BLaER1 treated with 17β-estradiol and CSF1 and Interleukin-3, amounts not matched to agents 10 nM and 100 nM (cell line): ENCODE measurements around the gene TSEN54.

Experiments used
- H3K27ac ChIP-seq, 11 experiments: shearing (Covaris generic); formaldehyde crosslinking; 2 replicates each; pipeline ENCODE4 v1.8.1; 2022
- H3K27me3 ChIP-seq, 11 experiments: shearing (Covaris generic); formaldehyde crosslinking; 2 replicates each; pipeline ENCODE4 v1.8.1; 2022
- H3K36me3 ChIP-seq, 11 experiments: shearing (Covaris generic); formaldehyde crosslinking; 2 replicates each; pipeline ENCODE4 v1.8.1; 2022
- H3K4me1 ChIP-seq, 10 experiments: shearing (Covaris generic); formaldehyde crosslinking; 2 replicates each; pipeline ENCODE4 v1.8.1; 2022
- H3K4me2 ChIP-seq, 11 experiments: shearing (Covaris generic); formaldehyde crosslinking; 2 replicates each; pipeline ENCODE4 v1.8.1; 2022
- H3K4me3 ChIP-seq, 10 experiments: shearing (Covaris generic); formaldehyde crosslinking; 2 replicates each; pipeline ENCODE4 v1.8.1; 2022
- H3K9ac ChIP-seq, 11 experiments: shearing (Covaris generic); formaldehyde crosslinking; 2 replicates each; pipeline ENCODE4 v1.8.1; 2022
- H3K9me3 ChIP-seq, 11 experiments: shearing (Covaris generic); formaldehyde crosslinking; replicated peaks in 1 of 11; 2 replicates each; pipeline ENCODE4 v1.8.1; 2022
- H4K20me1 ChIP-seq, 11 experiments: shearing (Covaris generic); formaldehyde crosslinking; 2 replicates each; pipeline ENCODE4 v1.8.1; 2022
- Cebpa-rat ChIP-seq, 11 experiments: shearing (Covaris generic); IDR thresholded peaks; 2 replicates each; pipeline ENCODE4 v1.8.1; 2022

TSEN54 gene

GRCh38 chr17:75557852-75558665, 41.7 kb downstream of the TSEN54 start:
- Histone ChIP-seq H3K36me3 (peaks cover 1 to 14% (median 4%) of the 10 kb centered on the region in 11 experiments; a peak in 17 of 22 replicates), H3K4me2 (peak overlapping the region in 10 of 11 experiments; percentile 58 to 89 (median 80); a peak in 20 of 22 replicates), H3K27me3 (no peaks in the 10 kb centered on the region), H3K9me3 (no peaks in the 10 kb centered on the region), H3K4me1 (peaks cover 12 to 48% (median 35%) of the 10 kb centered on the region in 10 experiments; a peak in 19 of 20 replicates), H3K27ac (peak overlapping the region in 7 of 11 experiments; percentile 26 to 67 (median 48); a peak in 12 of 22 replicates), H3K9ac (peak overlapping the region in 7 of 11 experiments; percentile 3 to 65 (median 55); a peak in 12 of 22 replicates), H4K20me1 (peaks cover 0 to 1% (median 0%) of the 10 kb centered on the region in 11 experiments; a peak in 3 of 22 replicates), H3K4me3 (no peak overlapping the region)
- TF ChIP-seq Cebpa-rat (IDR thresholded peaks at IDR 0.05) = no peak

GRCh38 chr17:75558666-75559530, 42.6 kb downstream of the TSEN54 start:
- Histone ChIP-seq H3K4me2 (peak overlapping the region in 2 of 11 experiments; percentile 75 to 89; a peak in 3 of 22 replicates), H3K4me1 (peaks cover 12 to 47% (median 35%) of the 10 kb centered on the region in 10 experiments; a peak in 19 of 20 replicates)

GRCh38 chr17:75559958-75560533, 43.7 kb downstream of the TSEN54 start:
- Histone ChIP-seq H3K27me3 (no peaks in the 10 kb centered on the region), H3K27ac (peak overlapping the region in 1 of 11 experiments; percentile 13; a peak in 2 of 22 replicates), H3K9ac (0 out of 22 replicates have a peak overlapping the region, but pooled peaks of 1 of the 11 experiments have one; percentile 5), H3K36me3 (peaks cover 7 to 33% (median 22%) of the 10 kb centered on the region in 11 experiments; a peak in 20 of 22 replicates), H3K4me3 (no peak overlapping the region), H3K4me1 (peaks cover 12 to 44% (median 35%) of the 10 kb centered on the region in 10 experiments; a peak in 19 of 20 replicates), H4K20me1 (no peaks in the 10 kb centered on the region; a peak in 3 of 22 replicates), H3K4me2 (no peak overlapping the region), H3K9me3 (no peaks in the 10 kb centered on the region)
- no peak for TF ChIP-seq Cebpa-rat (IDR thresholded peaks at IDR 0.05)

More at GRCh38 chr17:75558666-75559530, 42.6 kb downstream of the TSEN54 start:
- H3K27me3 ChIP-seq = no peaks in the 10 kb centered on the region
- no peak overlapping the region for H3K4me3 ChIP-seq
- no peaks in the 10 kb centered on the region; a peak in 2 of 22 replicates for H4K20me1 ChIP-seq
- H3K36me3 ChIP-seq = peaks cover 7 to 22% (median 13%) of the 10 kb centered on the region in 11 experiments; a peak in 20 of 22 replicates
- H3K9me3 ChIP-seq = no peaks in the 10 kb centered on the region
- H3K27ac ChIP-seq = no peak overlapping the region
- no peak for TF ChIP-seq Cebpa-rat (IDR thresholded peaks at IDR 0.05)
- peak overlapping the region in 1 of 11 experiments; percentile 5; a peak in 1 of 22 replicates for H3K9ac ChIP-seq

GRCh38 chr17:75561927-75562603, 45.7 kb downstream of the TSEN54 start:
- Histone ChIP-seq H3K4me2 (0 out of 22 replicates have a peak overlapping the region, but pooled peaks of 2 of the 11 experiments have one; percentile 6 to 18), H3K9me3 (no peaks in the 10 kb centered on the region), H4K20me1 (no peaks in the 10 kb centered on the region; a peak in 3 of 22 replicates), H3K4me1 (peaks cover 16 to 38% (median 29%) of the 10 kb centered on the region in 10 experiments), H3K9ac (no peak overlapping the region), H3K27me3 (no peaks in the 10 kb centered on the region), H3K4me3 (no peak overlapping the region), H3K36me3 (peaks cover 7 to 44% (median 31%) of the 10 kb centered on the region in 11 experiments; a peak in 20 of 22 replicates), H3K27ac (no peak overlapping the region)
- TF ChIP-seq Cebpa-rat (IDR thresholded peaks at IDR 0.05) = no peak

- no peaks in the 10 kb centered on the region for H3K27me3 ChIP-seq
- 0 out of 22 replicates have a peak overlapping the region, but pooled peaks of 1 of the 11 experiments have one; percentile 9 for H3K9ac ChIP-seq
- H3K36me3 ChIP-seq = peaks cover 7 to 44% (median 31%) of the 10 kb centered on the region in 11 experiments; a peak in 20 of 22 replicates
- no peak overlapping the region for H3K4me3 ChIP-seq
- H3K9me3 ChIP-seq = no peaks in the 10 kb centered on the region
- no peak overlapping the region for H3K27ac ChIP-seq
- no peak overlapping the region for H3K4me2 ChIP-seq
- TF ChIP-seq Cebpa-rat (IDR thresholded peaks at IDR 0.05) = no peak
- H4K20me1 ChIP-seq = no peaks in the 10 kb centered on the region; a peak in 2 of 22 replicates
- H3K4me1 ChIP-seq = peaks cover 9 to 31% (median 24%) of the 10 kb centered on the region in 10 experiments
Observed at GRCh38 chr17:75563063-75563758, 46.9 kb downstream of the TSEN54 start.

GRCh38 chr17:75564195-75564594, 47.9 kb downstream of the TSEN54 start:
- no peaks in the 10 kb centered on the region; a peak in 2 of 22 replicates for H4K20me1 ChIP-seq
- TF ChIP-seq Cebpa-rat (IDR thresholded peaks at IDR 0.05) = no peak
- H3K4me3 ChIP-seq = no peak overlapping the region
- H3K36me3 ChIP-seq = peaks cover 7 to 48% (median 32%) of the 10 kb centered on the region in 11 experiments; a peak in 20 of 22 replicates
- H3K9ac ChIP-seq = 0 out of 22 replicates have a peak overlapping the region, but pooled peaks of 1 of the 11 experiments have one; percentile 9
- H3K27ac ChIP-seq = no peak overlapping the region
- H3K27me3 ChIP-seq = no peaks in the 10 kb centered on the region
- no peak overlapping the region for H3K4me2 ChIP-seq
- H3K4me1 ChIP-seq = peaks cover 9 to 30% (median 21%) of the 10 kb centered on the region in 10 experiments
- H3K9me3 ChIP-seq = no peaks in the 10 kb centered on the region

GRCh38 chr17:75565066-75565465, 48.7 kb downstream of the TSEN54 start:
- no peak overlapping the region for H3K4me3 ChIP-seq
- no peaks in the 10 kb centered on the region; a peak in 2 of 22 replicates for H4K20me1 ChIP-seq
- no peak overlapping the region for H3K27ac ChIP-seq
- no peaks in the 10 kb centered on the region for H3K27me3 ChIP-seq
- H3K4me2 ChIP-seq = no peak overlapping the region
- no peak overlapping the region for H3K9ac ChIP-seq
- TF ChIP-seq Cebpa-rat (IDR thresholded peaks at IDR 0.05) = no peak
- H3K4me1 ChIP-seq = peaks cover 13 to 34% (median 25%) of the 10 kb centered on the region in 10 experiments
- H3K9me3 ChIP-seq = no peaks in the 10 kb centered on the region
- peaks cover 7 to 44% (median 32%) of the 10 kb centered on the region in 11 experiments; a peak in 20 of 22 replicates for H3K36me3 ChIP-seq
